Putamen (tissue), 1 donor: ENCODE results near the gene FMO1.
A peak's percentile ranks its signal among the peaks of the same experiment; 100 is the strongest.
"Not testable (repeated sequence)": the region's sequence is repeated elsewhere in the genome, so short reads cannot be mapped to it uniquely, and the experiment has no call there.

Experiments used
- DNase-seq: peaks from one replicate; pipeline ENCODE4 v3.0.0-alpha.2; 2016; ENCODE audit warnings: low spot score

The FMO1 gene

DNA sequence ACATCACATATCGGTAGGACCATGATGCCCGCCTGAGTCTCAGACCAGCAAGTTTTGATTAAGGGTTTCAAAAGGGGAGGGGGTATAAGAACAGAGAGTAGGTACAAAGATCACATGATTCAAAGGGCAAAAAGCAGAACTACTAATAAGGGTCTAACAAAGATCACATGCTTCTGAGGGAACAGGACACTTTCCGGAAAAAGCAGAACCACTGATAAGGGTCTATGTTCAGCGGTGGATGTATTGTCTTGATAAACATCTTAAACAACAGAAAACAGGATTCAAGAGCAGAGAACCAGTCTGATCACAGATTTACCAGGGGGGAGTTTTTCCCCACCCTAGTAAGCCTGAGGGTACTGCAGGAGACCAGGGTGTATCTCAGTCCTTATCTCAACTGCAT is 12.1 kb upstream of the FMO1 start:
- DNase-seq: not testable (repeated sequence)

DNA sequence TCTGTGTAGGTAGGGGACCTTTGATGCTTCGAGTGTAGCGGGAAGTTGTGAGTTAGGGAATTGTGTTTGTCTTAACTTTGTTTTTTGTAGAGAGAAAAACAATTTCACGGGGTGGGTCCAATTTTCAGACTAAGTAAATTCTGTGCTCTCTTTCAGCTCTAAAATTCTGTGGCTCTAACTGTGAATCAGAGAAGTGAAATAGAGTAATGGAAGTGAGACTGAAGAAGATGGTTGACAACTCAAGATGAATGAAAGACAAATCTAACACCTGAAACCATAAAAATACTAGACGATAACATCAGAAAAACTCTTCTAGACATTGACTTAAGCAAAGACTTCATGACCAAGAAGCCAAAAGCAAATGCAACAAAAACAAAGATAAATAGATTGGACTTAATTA is 4.4 kb upstream of the FMO1 start:
- DNase-seq: no peak

- DNase-seq: peak; percentile 4
Measured at GRCh38 chr1:171245458-171246064, 2.7 kb upstream of the FMO1 start.

DNA sequence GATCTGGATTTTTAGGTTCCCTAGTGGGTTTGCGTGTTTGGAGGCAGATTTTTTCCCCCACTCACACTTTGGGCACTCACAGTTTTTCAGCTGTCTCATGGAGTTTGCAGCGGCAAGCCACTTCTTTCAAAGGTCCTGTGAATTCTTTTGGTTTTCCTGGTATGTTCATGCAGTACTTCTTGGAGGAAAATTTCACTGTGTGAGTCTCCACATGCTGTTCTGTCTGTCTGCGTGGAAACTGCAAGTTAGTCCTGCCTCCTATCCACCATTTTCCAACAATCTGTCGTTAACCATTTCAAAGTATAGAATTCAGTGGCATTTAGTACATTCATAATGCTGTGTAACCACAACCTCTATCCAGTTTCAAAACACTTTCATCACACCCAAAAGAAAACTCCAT is 793 bp upstream of the FMO1 start:
- DNase-seq: no peak

DNA sequence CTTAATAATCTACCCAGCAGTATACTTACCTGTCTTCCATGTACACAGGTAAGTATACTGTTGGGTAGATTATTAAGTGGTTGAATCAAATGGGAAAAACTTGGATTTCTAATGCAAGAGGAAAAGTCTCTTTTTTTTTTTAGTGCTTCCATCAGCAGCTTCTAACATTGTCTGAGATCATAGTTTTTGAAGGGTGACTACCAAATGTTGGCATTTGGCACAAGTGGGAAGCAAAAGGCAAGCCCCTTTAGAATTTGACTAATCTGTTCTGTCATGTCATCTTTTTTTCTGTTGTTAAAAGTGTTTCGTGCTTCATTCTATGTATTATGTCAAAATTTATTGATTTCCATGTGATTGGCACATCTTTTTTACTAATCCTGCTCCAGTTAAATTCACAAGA is 547 bp downstream of the FMO1 start:
- no peak for DNase-seq

- no peak for DNase-seq
Measured at GRCh38 chr1:171250263-171250662, 2.0 kb downstream of the FMO1 start.

DNA sequence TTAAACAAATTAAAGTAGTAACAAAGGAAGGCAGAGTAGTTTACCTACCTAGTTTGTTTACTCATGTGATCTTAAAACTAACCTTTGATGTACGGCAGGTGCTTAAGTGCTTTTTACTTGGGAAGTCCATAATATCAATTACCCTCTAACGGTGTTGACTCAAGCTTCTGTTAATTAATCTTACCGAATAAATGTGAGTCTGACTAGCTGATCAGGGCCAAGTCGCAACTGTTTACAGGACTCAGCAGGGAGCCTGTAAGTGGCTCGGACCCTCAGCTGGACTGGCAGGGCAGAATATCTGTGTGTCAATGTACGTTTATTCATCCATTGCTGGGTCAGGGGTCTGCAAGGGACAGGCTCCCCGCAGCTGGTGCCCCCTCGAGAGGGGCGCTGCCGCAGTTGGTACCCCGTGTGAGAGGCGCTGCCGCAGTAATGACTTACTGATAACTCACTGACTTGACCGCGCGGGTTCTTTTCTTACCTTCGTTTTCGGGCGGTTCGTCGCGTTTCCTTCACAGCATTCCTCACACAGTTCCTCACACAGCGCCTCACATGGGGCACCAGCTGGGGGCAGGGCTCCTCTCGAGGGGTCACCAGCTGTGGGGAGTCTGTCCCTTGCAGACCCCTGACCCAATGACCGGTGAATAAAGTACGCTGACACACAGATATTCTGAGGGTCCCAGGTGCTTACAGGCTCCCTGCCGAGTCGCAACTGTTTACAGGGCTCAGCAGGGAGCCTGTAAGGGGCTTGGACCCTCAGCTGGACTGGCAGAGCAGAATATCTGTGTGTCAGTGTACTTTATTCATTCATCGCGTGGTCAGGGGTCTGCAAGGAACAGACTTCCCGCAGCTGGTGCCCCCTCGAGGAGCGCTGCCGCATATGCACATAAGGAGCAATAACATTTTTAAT is 3.0 kb downstream of the FMO1 start:
- no peak for DNase-seq

- DNase-seq: no peak
Measured at GRCh38 chr1:171251952-171252300, 3.6 kb downstream of the FMO1 start.

- DNase-seq: no peak
Measured at GRCh38 chr1:171252482-171252881, 4.2 kb downstream of the FMO1 start.

- no peak for DNase-seq
Measured at GRCh38 chr1:171254859-171255258, 6.6 kb downstream of the FMO1 start.

- no peak for DNase-seq
Measured at GRCh38 chr1:171256940-171257606, 8.8 kb downstream of the FMO1 start.

DNA sequence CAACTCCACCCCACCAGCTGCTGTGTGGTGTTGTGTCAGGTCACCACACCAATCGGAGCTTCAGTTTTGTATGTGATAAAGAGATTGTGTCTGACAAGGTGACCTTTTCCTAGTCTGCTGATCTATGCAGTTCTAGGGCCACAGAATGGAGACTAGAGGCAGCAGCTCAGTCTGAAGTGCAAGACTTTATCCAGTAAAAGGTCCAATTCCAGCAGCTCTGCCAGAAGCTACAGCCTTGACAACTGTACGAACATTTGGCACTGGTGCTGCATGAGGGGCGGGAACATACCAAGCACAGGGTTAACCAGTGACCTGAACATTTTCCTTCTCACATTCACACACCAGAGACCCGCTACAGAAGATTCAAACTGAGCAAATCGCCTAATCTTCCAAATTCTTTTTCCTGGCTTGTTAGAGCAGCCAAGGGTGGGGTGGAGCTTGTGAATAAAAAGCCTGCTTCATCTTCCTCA is 9.3 kb downstream of the FMO1 start:
- no peak for DNase-seq

GRCh38 chr1:171258429-171258828 is 10.1 kb downstream of the FMO1 start:
- DNase-seq: no peak

- no peak for DNase-seq
Measured at GRCh38 chr1:171258943-171259342, 10.6 kb downstream of the FMO1 start.

- no peak for DNase-seq
Measured at GRCh38 chr1:171261336-171261735, 13.0 kb downstream of the FMO1 start.

- DNase-seq: no peak
Measured at GRCh38 chr1:171263901-171264300, 15.6 kb downstream of the FMO1 start.

DNA sequence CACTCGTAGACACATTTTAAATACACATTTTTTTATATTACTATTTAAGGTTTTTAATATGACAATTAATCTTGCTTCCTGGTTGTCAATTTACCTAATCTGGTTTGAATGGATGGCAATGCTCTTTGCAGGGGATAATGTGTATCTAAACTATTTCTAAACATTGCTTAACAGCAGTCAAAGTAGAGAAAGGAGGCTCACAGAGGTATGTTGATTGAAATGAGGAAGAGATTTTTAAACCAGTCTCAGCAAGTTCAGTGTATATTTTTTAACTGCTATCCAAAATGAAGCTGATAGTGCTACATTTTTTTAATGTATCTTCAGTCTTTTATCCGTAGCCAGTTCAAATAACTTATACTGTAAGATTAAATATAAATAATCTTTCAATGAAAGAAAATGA is 17.4 kb downstream of the FMO1 start:
- DNase-seq: no peak

DNA sequence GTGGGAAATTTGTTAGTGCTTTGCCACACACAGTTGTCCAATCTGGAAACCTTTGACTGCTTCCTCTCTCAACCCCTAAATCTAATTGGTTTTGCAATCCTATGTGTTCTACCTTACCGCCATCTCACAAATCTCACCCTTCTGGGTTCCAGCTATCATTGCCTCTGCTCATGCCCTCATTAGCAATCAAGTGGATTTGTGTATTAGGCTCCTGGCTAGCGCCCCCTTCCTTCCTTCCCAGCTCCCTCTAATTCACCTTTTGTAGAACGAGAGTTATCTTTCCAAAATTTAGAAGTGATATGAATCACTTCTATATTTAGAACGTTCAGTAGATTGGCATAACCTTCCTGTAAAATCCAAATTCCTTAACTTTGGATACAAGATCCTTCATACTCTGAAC is 18.6 kb downstream of the FMO1 start:
- no peak for DNase-seq

GRCh38 chr1:171267391-171267790 is 19.1 kb downstream of the FMO1 start:
- no peak for DNase-seq

DNA sequence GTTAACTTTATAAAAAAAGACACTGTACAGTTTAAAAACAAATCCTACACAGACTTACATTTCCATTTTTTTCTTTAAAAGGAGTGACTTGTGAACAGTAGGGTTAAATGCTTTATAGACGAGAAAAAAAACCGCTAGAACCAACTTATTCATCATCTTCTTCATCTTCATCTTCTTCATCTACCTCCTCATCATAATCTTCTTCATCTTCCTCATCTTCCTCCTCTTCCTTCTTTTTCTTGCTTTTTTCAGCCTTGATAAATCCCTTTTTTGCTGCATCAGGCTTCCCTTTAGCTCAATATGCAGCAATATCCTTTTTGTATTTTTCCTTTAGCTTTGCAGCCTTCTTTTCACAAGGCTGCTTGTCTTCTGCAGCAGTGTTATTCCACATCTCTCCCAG is 22.5 kb downstream of the FMO1 start:
- DNase-seq: no peak

DNA sequence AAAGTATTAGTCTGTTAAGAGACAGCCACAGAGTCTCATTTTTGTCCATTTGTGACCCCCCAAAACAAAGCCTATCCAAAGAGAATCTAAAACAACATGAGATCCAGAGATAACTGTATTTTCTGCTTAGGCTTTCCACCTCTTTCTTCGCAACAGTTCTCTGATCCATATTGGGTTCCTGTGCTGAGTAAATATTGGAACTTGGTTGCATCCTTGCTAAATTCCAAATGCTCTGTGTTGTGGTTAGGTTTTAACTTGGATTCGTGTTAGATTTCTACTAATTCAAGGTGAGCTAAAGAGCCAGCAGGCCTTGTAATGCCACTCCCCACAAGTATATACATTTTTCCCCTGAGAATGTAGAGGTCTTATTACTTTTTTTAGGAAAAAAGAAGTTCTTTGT is 29.2 kb downstream of the FMO1 start:
- no peak for DNase-seq

- DNase-seq: no peak
Measured at GRCh38 chr1:171279234-171279633, 30.9 kb downstream of the FMO1 start.

- DNase-seq: no peak
Measured at GRCh38 chr1:171279678-171280077, 31.4 kb downstream of the FMO1 start.
